Mesothelial cell of epicardium (in vitro differentiated cells): ENCODE measurements around the gene ST8SIA6. TPM values are rescaled to one million over a fixed set of nuclear protein-coding genes. Genes with fewer than 3 reads are reported as not detected.
A peak's percentile ranks its signal among the peaks of the same experiment; 100 is the strongest.

Source experiments
- DNase-seq, 2 experiments: peaks; one replicate each; pipeline ENCODE4 v3.0.0; 2021; ENCODE audit warnings: low spot score in 2 of 2; ENCODE audit not compliant: unreplicated experiment in 2 of 2
- H3K27ac Mint-ChIP-seq: 2 replicates; pipeline ENCODE4 v1.8.0; 2021; ENCODE audit warnings: mixed read lengths
- H3K27me3 Mint-ChIP-seq: 2 replicates; pipeline ENCODE4 v1.8.0; 2021; ENCODE audit warnings: low read depth, mixed read lengths
- H3K36me3 Mint-ChIP-seq: 2 replicates; pipeline ENCODE4 v1.8.0; 2021; ENCODE audit warnings: mixed read lengths
- H3K4me1 Mint-ChIP-seq: 2 replicates; pipeline ENCODE4 v1.8.0; 2021; ENCODE audit warnings: mixed read lengths
- H3K4me3 Mint-ChIP-seq: 2 replicates; pipeline ENCODE4 v1.8.0; 2021; ENCODE audit warnings: mild to moderate bottlenecking, moderate library complexity, mixed read lengths
- H3K9me3 Mint-ChIP-seq: 2 replicates; pipeline ENCODE4 v1.8.0; 2021; ENCODE audit warnings: mixed read lengths
- CTCF ChIP-seq: fragments of 200-600 bp; sonication (generic); IDR thresholded peaks from one replicate; pipeline ENCODE4 v1.5.0; 2021; ENCODE audit warnings: antibody characterized with exemption; ENCODE audit not compliant: unreplicated experiment
- total RNA-seq: library from RNA; stranded (reverse); gene quantifications from 3 replicates; pipeline ENCODE4 v1.2.1, GENCODE V29; 2021

ST8SIA6 gene
- total RNA-seq, 1 donor from 2014 or later: 1.4 TPM

- no peak for TF ChIP-seq CTCF
- H3K4me1 Mint-ChIP-seq: peaks cover 38% of the 10 kb centered on the region
- no peaks in the 10 kb centered on the region for H3K36me3 Mint-ChIP-seq
- H3K27me3 Mint-ChIP-seq: no peaks in the 10 kb centered on the region
- H3K9me3 Mint-ChIP-seq: peaks cover 4% of the 10 kb centered on the region
- peak overlapping the region; percentile 48 for H3K27ac Mint-ChIP-seq
- H3K4me3 Mint-ChIP-seq: no peak overlapping the region
- no peak for DNase-seq
These were observed 70.4 kb downstream of the ST8SIA6 start for GRCh38 chr10:17383801-17384555.

- H3K27ac Mint-ChIP-seq: no peak overlapping the region
- H3K36me3 Mint-ChIP-seq: no peaks in the 10 kb centered on the region
- no peak overlapping the region for H3K4me3 Mint-ChIP-seq
- peaks cover 4% of the 10 kb centered on the region for H3K9me3 Mint-ChIP-seq
- TF ChIP-seq CTCF: no peak
- H3K27me3 Mint-ChIP-seq: no peaks in the 10 kb centered on the region
- DNase-seq: no peak
- H3K4me1 Mint-ChIP-seq: peaks cover 20% of the 10 kb centered on the region
These were observed 72.8 kb downstream of the ST8SIA6 start for GRCh38 chr10:17381502-17382142.

GRCh38 chr10:17380888-17381287 lies 73.5 kb downstream of the ST8SIA6 start:
- no peak for TF ChIP-seq CTCF
- peaks cover 20% of the 10 kb centered on the region for H3K4me1 Mint-ChIP-seq
- H3K9me3 Mint-ChIP-seq: peaks cover 4% of the 10 kb centered on the region
- no peak overlapping the region for H3K27ac Mint-ChIP-seq
- no peaks in the 10 kb centered on the region for H3K27me3 Mint-ChIP-seq
- no peak overlapping the region for H3K4me3 Mint-ChIP-seq
- no peak for DNase-seq
- H3K36me3 Mint-ChIP-seq: no peaks in the 10 kb centered on the region

- Mint-ChIP-seq H3K27me3 (no peaks in the 10 kb centered on the region), H3K4me1 (peaks cover 15% of the 10 kb centered on the region), H3K36me3 (no peaks in the 10 kb centered on the region), H3K27ac (no peak overlapping the region), H3K9me3 (no peaks in the 10 kb centered on the region), H3K4me3 (no peak overlapping the region)
- TF ChIP-seq CTCF: no peak
- no peak for DNase-seq
These were observed 74.4 kb downstream of the ST8SIA6 start for GRCh38 chr10:17380016-17380415.

GRCh38 chr10:17379151-17379690 lies 75.2 kb downstream of the ST8SIA6 start:
- no peak for TF ChIP-seq CTCF
- no peak overlapping the region for H3K4me3 Mint-ChIP-seq
- peaks cover 7% of the 10 kb centered on the region for H3K4me1 Mint-ChIP-seq

More at GRCh38 chr10:17379151-17379690, 75.2 kb downstream of the ST8SIA6 start:
- Mint-ChIP-seq H3K36me3 (no peaks in the 10 kb centered on the region), H3K27ac (no peak overlapping the region), H3K27me3 (no peaks in the 10 kb centered on the region), H3K9me3 (no peaks in the 10 kb centered on the region)
- DNase-seq: no peak
